ENCODE data around the gene EED. TPM values are rescaled to one million over a fixed set of nuclear protein-coding genes. Genes with fewer than 3 reads are reported as not detected.

The EED gene
- total and polyA plus RNA-seq, 9 of the 15 experiments (the other 6 are each of a cell fraction or from before 2014, with no cell fraction given) = 33.0 to 110 (median 55.1) TPM

DNA sequence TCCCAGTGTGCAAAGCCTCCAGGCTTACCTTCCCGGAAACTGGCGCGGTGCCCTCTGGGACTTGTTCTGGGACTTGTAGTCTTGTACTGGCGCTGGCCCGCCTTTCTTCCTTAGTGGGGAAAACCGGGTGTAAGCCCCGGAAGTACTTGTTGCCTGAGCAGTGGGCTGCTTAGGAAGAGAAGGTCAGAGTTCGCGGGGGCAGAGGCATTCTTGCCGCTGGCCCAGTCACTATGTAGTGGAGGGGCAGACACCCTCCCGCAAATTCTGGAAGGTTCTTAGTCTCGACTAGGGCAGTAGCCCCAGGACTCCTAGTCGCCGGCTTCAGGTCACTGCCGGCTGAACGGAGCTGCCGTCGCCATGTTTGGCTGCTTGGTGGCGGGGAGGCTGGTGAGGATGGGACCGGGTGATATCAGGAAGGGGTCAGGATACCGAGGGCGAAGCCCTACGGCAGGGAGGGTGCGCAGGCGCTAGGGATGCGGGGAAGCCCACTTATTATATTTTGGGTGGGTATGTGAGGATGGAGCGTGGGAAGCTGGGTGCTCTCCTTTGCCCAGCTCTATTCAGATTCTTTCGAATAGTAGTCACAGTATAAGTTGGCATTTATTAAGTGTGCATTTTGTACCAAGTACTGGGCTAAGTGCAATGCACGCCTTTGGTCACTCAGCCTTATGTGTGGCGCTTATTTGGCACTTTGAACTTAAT is 57.7 kb downstream of the EED start, which contains the start of gene HIKESHI (continued):
- no peak for TF ChIP-seq ZNF518B (CRISPR knock-in tag; IDR thresholded peaks at IDR 0.05)
- no peak for TF ChIP-seq NCOR1 (IDR thresholded peaks at IDR 0.05)
- TF ChIP-seq TAF15 (IDR thresholded peaks at IDR 0.05; ENCODE audit: low read depth, low read length) = no peak
- peak; percentile 82 for TF ChIP-seq ASH1L (IDR thresholded peaks at IDR 0.05; ENCODE audit: borderline replicate concordance, low read depth, partially characterized antibody)
- no peak for TF ChIP-seq ZNF124 (CRISPR knock-in tag; IDR thresholded peaks at IDR 0.05)
- peak; percentile 89 for TF ChIP-seq RBFOX2 (IDR thresholded peaks at IDR 0.05; ENCODE audit: low read depth, low read length)
- TF ChIP-seq ZNF224 (CRISPR knock-in tag; IDR thresholded peaks at IDR 0.05) = no peak
- TF ChIP-seq, protein P1, sequence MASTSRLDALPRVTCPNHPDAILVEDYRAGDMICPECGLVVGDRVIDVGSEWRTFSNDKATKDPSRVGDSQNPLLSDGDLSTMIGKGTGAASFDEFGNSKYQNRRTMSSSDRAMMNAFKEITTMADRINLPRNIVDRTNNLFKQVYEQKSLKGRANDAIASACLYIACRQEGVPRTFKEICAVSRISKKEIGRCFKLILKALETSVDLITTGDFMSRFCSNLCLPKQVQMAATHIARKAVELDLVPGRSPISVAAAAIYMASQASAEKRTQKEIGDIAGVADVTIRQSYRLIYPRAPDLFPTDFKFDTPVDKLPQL (IDR thresholded peaks at IDR 0.05; ENCODE audit: extremely low read depth, insufficient read length) = no peak
- TF ChIP-seq, protein P2, sequence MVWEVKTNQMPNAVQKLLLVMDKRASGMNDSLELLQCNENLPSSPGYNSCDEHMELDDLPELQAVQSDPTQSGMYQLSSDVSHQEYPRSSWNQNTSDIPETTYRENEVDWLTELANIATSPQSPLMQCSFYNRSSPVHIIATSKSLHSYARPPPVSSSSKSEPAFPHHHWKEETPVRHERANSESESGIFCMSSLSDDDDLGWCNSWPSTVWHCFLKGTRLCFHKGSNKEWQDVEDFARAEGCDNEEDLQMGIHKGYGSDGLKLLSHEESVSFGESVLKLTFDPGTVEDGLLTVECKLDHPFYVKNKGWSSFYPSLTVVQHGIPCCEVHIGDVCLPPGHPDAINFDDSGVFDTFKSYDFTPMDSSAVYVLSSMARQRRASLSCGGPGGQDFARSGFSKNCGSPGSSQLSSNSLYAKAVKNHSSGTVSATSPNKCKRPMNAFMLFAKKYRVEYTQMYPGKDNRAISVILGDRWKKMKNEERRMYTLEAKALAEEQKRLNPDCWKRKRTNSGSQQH (CRISPR knock-in tag; IDR thresholded peaks at IDR 0.05) = no peak; the same call in 1 of the 2 replicates
- no peak for TF ChIP-seq ZFP30 (CRISPR knock-in tag; IDR thresholded peaks at IDR 0.05; ENCODE audit: borderline replicate concordance)
- TF ChIP-seq RAD21 (CRISPR knock-in tag; conservative IDR thresholded peaks at IDR 0.05 in 1 of 2, IDR thresholded peaks at IDR 0.05 in 1 of 2) = no peak
- peak; percentile 81 for TF ChIP-seq CHD1 (IDR thresholded peaks at IDR 0.05; ENCODE audit: low read length)
- peak; percentile 97 for TF ChIP-seq NFRKB (IDR thresholded peaks at IDR 0.05; ENCODE audit: low read depth)
- TF ChIP-seq TAF9B (IDR thresholded peaks at IDR 0.05; ENCODE audit: partially characterized antibody) = peak; percentile 65
- TF ChIP-seq ZNF354B (CRISPR knock-in tag; IDR thresholded peaks at IDR 0.05) = no peak
- TF ChIP-seq SIX5 (IDR thresholded peaks at IDR 0.05; ENCODE audit: borderline replicate concordance in 1 of 2, insufficient read depth in 1 of 2, low read depth in 1 of 2, low read length in 2 of 2) = peak; percentile 98 to 100
- no peak for TF ChIP-seq RBM34 (IDR thresholded peaks at IDR 0.05; ENCODE audit: borderline replicate concordance, insufficient read depth, low read length)
- TF ChIP-seq ZNF717 (CRISPR knock-in tag; IDR thresholded peaks at IDR 0.05) = no peak
- peak; percentile 80 for TF ChIP-seq C11orf30 (IDR thresholded peaks at IDR 0.05; ENCODE audit: low read depth)
- TF ChIP-seq GTF2F1 (IDR thresholded peaks at IDR 0.05; ENCODE audit: low read depth, low read length) = no peak
- no peak; the same call in 1 of the 2 replicates for TF ChIP-seq SOX6 (IDR thresholded peaks at IDR 0.05)
